HG02840 (cell line): ENCODE data around the gene POLN.

ENCODE experiments used
- ATAC-seq: cut with Tn5 transposase; IDR thresholded peaks from one replicate; pipeline ENCODE4 v1.9.1; 2021; ENCODE audit warnings: mild to moderate bottlenecking, moderate library complexity, moderate number of reproducible peaks; ENCODE audit not compliant: unreplicated experiment, low FRiP score

POLN gene

DNA sequence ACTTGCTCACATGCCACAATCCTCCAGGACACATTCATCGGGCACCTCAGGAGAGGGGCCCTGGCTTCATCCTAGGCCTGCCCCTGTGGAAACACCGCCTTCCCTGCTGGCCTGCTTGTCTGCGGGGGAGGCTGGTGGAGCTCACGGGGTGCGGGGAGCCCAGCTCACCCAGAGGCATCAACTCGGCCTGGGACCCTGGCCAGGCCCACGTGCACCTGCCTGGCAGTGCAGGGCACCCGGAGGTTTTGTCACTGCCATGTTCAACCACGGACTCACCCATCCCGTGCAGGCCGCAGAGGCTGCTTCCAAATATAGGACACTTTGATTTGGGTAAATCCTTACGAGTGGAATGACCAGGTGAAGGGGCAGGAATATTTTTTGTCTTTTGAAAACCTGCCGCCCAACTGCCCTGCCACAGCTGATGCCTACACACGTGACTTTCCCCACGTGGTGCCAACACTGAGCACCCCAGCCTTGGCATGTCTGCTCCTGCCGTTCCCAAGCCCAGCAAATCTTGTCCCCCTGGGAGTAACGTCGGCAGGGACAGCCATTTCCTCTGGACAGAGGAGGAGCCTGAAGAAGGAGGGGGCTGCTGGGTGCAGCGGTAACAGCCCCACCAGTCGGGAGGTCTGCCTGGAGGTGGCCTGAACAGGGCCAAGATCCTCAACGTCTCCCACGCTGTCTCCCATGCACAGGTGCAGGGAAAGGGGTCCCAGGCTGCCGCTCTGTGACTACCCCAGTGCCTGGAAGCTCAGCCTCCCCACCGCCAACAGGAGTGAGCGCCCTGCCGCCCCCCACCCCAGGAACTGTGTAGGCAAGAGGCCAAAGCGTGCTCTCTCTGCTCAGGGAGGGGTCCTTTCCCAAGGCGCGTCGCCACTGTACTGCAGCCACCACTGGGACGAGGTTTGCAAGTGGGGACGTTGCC lies 11.5 kb upstream of the POLN start:
- no peak for ATAC-seq

- no peak for ATAC-seq
Measured at GRCh38 chr4:2252530-2253091, 10.7 kb upstream of the POLN start.

GRCh38 chr4:2251795-2252529 lies 10.0 kb upstream of the POLN start:
- ATAC-seq: no peak

- no peak for ATAC-seq
Measured at GRCh38 chr4:2251073-2251794, 9.3 kb upstream of the POLN start.

DNA sequence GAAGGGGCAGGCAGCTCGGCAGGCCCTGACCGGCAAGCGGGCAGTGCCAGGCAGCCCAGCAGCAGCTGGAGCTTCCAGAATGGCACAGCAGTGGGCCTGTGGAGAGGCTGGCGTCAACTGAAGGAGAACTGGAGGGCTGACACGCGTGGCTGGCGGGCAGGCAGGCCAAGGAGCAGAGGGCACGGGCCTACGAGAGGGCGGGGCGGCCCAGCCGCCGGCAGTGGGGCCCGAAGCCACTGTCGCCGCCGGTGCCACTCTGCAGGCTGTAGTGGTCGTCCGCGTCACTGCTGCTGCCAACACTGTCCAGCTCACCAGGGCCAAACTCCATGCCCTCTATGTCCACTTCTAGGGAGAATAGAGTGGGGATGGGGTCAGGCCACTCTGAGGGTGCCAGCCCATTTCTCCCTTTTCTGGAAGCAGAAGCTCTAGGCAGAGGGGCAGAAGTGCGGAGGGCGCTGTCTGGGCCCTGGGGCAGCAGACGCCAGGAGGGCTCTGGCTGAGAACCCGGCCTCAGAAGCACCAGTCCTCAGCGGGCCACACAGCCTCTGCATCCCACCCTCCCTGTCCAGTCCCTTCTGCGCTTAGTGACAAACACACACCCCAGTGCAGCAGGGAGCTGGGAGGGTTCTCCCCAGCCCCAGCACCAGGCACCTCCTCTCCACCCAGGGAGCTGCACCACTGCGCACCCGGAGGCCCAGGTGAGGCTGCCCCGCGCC lies 8.6 kb upstream of the POLN start:
- ATAC-seq: no peak

DNA sequence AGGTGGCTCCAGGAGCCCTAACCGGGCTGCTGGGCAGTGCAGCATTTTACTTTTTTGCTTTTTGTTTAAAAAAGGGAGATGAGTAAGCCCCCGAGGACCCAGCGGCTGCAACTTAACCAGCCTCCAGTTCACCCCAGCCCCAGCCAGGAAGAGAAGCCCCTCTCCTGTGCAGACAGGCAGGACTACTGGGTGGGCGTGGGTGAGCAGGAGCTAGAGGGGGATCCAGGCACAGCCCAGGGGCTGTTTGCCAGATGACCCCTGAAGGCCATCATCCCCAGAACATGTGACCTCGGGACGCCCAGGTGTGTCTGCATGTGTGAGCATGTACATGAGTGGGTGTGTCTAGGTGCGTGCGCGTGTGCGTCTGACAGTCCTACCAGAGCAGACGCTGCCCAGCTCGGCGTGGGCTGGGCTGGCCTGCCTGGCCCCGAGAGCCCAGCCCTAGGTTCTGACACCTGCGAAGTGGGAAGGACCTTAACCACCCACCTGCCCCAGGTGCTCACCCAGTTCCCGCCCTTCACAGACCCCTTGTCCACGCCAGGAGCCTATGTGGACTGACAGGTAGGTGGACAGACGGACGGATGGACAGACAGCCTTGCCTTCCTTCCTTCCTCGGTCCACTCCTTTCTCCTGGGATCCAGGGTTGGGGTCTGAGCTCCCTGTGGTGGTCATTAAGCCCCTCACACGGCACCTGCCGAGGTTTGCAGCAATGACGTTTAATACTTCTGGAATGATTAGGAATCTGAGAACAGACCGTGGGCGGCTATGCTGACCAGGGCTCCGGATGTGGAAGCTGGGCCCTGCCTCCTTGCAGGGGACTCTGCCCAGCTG lies 7.8 kb upstream of the POLN start:
- ATAC-seq: no peak

- ATAC-seq: no peak
Measured at GRCh38 chr4:2248821-2249261, 6.9 kb upstream of the POLN start.

GRCh38 chr4:2248044-2248780 lies 6.3 kb upstream of the POLN start:
- ATAC-seq: no peak

DNA sequence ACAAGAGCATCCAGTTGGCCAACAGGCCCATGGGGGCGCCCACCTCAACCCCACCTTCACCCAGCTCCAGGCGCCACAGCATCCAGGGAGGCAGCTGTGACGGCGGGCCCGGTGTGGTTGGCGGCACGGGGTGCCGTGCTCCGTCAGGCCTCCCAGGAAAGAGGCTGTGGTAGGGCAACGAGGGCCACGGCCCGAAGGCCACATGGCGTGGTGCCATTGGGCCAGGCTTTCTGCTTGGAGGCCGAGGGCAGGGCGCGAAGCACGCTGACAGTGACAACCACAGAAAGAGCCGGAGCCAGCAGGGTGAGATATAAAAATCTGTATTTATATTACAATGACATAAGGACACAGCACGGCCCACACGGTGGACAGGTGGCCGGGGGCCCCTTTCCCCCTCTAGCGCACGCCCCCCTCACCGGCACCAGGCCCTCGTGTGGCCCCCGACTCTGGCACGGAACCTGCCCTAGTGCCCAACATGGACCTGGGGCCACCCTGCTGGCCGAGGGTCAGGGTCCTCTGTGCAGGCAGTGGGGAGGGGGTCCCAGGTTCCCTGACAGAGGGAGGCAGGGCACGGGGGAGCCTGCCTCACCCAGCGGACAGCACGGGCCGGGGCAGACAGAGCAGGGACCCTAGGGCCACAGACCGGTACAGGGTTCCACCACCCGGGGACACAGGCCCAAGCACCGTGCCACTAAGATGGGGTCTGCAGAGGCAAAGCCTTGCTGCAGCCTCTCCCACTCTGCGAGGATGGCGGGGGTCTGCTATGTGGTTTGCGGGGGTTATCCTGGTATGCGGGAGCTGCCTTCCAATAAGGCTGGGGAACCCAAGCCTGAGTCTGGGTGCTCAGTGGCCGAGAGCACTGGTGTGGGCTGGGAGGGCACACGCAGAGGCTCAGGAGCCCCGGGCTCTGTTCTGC lies 5.5 kb upstream of the POLN start:
- ATAC-seq: no peak

- ATAC-seq: no peak
Measured at GRCh38 chr4:2246384-2247127, 4.6 kb upstream of the POLN start.

GRCh38 chr4:2245787-2246275 lies 3.9 kb upstream of the POLN start:
- no peak for ATAC-seq

GRCh38 chr4:2245057-2245786 lies 3.3 kb upstream of the POLN start:
- ATAC-seq: no peak

- no peak for ATAC-seq
Measured at GRCh38 chr4:2243681-2244380, 1.9 kb upstream of the POLN start.

- no peak for ATAC-seq
Measured at GRCh38 chr4:2241003-2241402, 918 bp downstream of the POLN start.

GRCh38 chr4:2236944-2237666 lies 4.8 kb downstream of the POLN start:
- no peak for ATAC-seq
